A549 (cell line): ENCODE results near the gene SNX11. TPM values are rescaled to one million over a fixed set of nuclear protein-coding genes. Genes with fewer than 3 reads are reported as not detected.

Experiments used
- ATAC-seq, 2 experiments: fragments of 200-7000 bp in 1 of 2; fragments of >200 bp in 1 of 2; cut with Nextera tagmentation in 1 of 2; cut with Tn5 transposase in 1 of 2; 3 replicates each; pipeline versions ENCODE4 v1.8.0 to v1.9.1; 2018 to 2020; ENCODE audit warnings: mild to moderate bottlenecking in 1 of 2, moderate library complexity in 1 of 2
- CTCF ChIA-PET: fragments of 300-600 bp; sonication (Branson Sonifier 250); formaldehyde crosslinking; extraction: SDS; loops from one replicate; lab custom pipeline; 2021; ENCODE audit warnings: antibody characterized with exemption, inconsistent platforms; lab: Yijun Ruan, JAX
- POLR2A ChIA-PET: fragments of 350-600 bp; formaldehyde crosslinking; extraction: SDS; loops from one replicate; lab custom pipeline; 2021; ENCODE audit warnings: antibody characterized with exemption, inconsistent platforms; lab: Yijun Ruan, JAX
- DNase-seq, 2 experiments: peaks; one replicate each; pipeline versions ENCODE4 v3.0.0 to v3.0.0-alpha.2; 2011 to 2016; ENCODE audit warnings: low read depth in 1 of 2, low spot score in 1 of 2
- FAIRE-seq: peaks from 2 replicates; lab custom pipeline; 2011; peaks lifted over from hg19 to GRCh38; lab: Jason Lieb, UNC
- H3K27ac ChIP-seq, 2 experiments: fragments of >200 bp; sonication (Bioruptor Twin); formaldehyde crosslinking; 3 replicates each; pipeline ENCODE4 v1.5.1; 2016 to 2017
- H3K4me1 ChIP-seq: fragments of >200 bp; sonication (Bioruptor Twin); formaldehyde crosslinking; 3 replicates; pipeline ENCODE4 v1.6.1; 2016
- H3K4me2 ChIP-seq: fragments of >200 bp; sonication (Bioruptor Twin); formaldehyde crosslinking; 3 replicates; pipeline ENCODE4 v1.6.1; 2016
- H3K4me3 ChIP-seq: fragments of >200 bp; sonication (Bioruptor Twin); formaldehyde crosslinking; 3 replicates; pipeline ENCODE4 v1.5.1; 2016
- H3K9me3 ChIP-seq: fragments of >200 bp; sonication (Bioruptor Twin); formaldehyde crosslinking; 3 replicates; pipeline ENCODE4 v1.6.1; 2016
- CBX8 ChIP-seq: fragments of 200-600 bp; sonication (generic); IDR thresholded peaks from 2 replicates; pipeline ENCODE4 v1.6.1; 2016
- CHD4 ChIP-seq: fragments of 200-600 bp; sonication (generic); IDR thresholded peaks from 2 replicates; pipeline ENCODE4 v1.6.1; 2016; ENCODE audit warnings: antibody characterized with exemption, mild to moderate bottlenecking, borderline replicate concordance
- EHMT2 ChIP-seq: fragments of 200-600 bp; sonication (generic); IDR thresholded peaks from 2 replicates; pipeline ENCODE4 v1.6.1; 2016; ENCODE audit warnings: antibody characterized with exemption, low read depth, mild to moderate bottlenecking, moderate library complexity
- ESRRA ChIP-seq: fragments of 150-350 bp; IDR thresholded peaks from 2 replicates; pipeline ENCODE4 v1.6.1; 2014; ENCODE audit warnings: mild to moderate bottlenecking, low read length, borderline replicate concordance
- GATA3 ChIP-seq: IDR thresholded peaks from 2 replicates; pipeline ENCODE4 v1.6.1; 2012; ENCODE audit warnings: borderline replicate concordance
- HDAC2 ChIP-seq: fragments of 200-600 bp; sonication (generic); IDR thresholded peaks from 2 replicates; pipeline ENCODE4 v1.6.1; 2016
- KDM5A ChIP-seq: fragments of 200-600 bp; sonication (generic); IDR thresholded peaks from 2 replicates; pipeline ENCODE4 v1.6.1; 2016; ENCODE audit warnings: antibody characterized with exemption, mild to moderate bottlenecking
- NPAS2 ChIP-seq: fragments of 250-450 bp; sonication (Bioruptor Pico); IDR thresholded peaks from 2 replicates; pipeline ENCODE4 v1.8.0; 2022; ENCODE audit warnings: mild to moderate bottlenecking, moderate library complexity, borderline replicate concordance
- NR3C1 ChIP-seq: fragments of >200 bp; sonication (Bioruptor Twin); formaldehyde crosslinking; IDR thresholded peaks from 3 replicates; pipeline ENCODE4 v1.6.1; 2017
- PHF8 ChIP-seq: fragments of 200-600 bp; sonication (generic); IDR thresholded peaks from 2 replicates; pipeline ENCODE4 v1.6.1; 2016; ENCODE audit warnings: low read depth, mild to moderate bottlenecking, antibody characterized with exemption, moderate library complexity, borderline replicate concordance
- POLR2AphosphoS2 ChIP-seq: conservative IDR thresholded peaks from 2 replicates; pipeline ENCODE4 v1.6.1; 2012; ENCODE audit warnings: low read length, improper control_type of control experiment, inconsistent platforms
- RFX5 ChIP-seq: fragments of 450-650 bp; IDR thresholded peaks from 2 replicates; pipeline ENCODE4 v1.7.1; 2014; ENCODE audit warnings: antibody characterized with exemption, mild to moderate bottlenecking, moderate library complexity
- ZC3H11A ChIP-seq: fragments of 450-650 bp; IDR thresholded peaks from 2 replicates; pipeline ENCODE4 v1.6.1; 2014; ENCODE audit warnings: antibody characterized with exemption, mild to moderate bottlenecking
- ZNF302 ChIP-seq: fragments of 250-450 bp; sonication (Bioruptor Pico); IDR thresholded peaks from 2 replicates; pipeline ENCODE4 v1.9.0; 2021; ENCODE audit warnings: inconsistent platforms, mild to moderate bottlenecking, moderate library complexity
- WGBS: methylation state at CpG from one replicate; pipeline ENCODE4 v1.1.6; 2017; ENCODE audit errors: missing lambda C conversion rate; 5-methylcytosine and 5-hydroxymethylcytosine counted together
- polyA plus RNA-seq, 4 experiments: library from polyadenylated mRNA; depleted of rRNA in 3 of 4; stranded (reverse); fragments of >200 nt; fragmentation: RNase III in 1 of 4; extraction: RNeasy Plus Mini Kit Qiagen cat#74134 plus additional on column Dnase treatment in 1 of 4; gene quantifications; 2 replicates in 3 of 4; 3 replicates in 1 of 4; pipeline ENCODE4 v1.2.3, GENCODE V29; 2011 to 2017
- TF ChIP-seq, protein P1 (sequence below): fragments of 200-600 bp; sonication (generic); IDR thresholded peaks from 2 replicates; pipeline ENCODE4 v1.6.1; 2016; ENCODE audit warnings: antibody characterized with exemption, mild to moderate bottlenecking, moderate library complexity
- TF ChIP-seq, protein P2 (sequence below): fragments of >200 bp; sonication (Bioruptor Twin); formaldehyde crosslinking; IDR thresholded peaks from 3 replicates; pipeline ENCODE4 v1.5.1; 2016
- TF ChIP-seq, protein P3 (sequence below): IDR thresholded peaks from 2 replicates; pipeline ENCODE4 v1.6.1; 2012
- TF ChIP-seq, protein P4 (sequence below): IDR thresholded peaks from 2 replicates; pipeline ENCODE4 v1.6.1; 2012

The SNX11 gene
- polyA plus RNA-seq, 2 of the 4 experiments (the other 2 are of a cell fraction), result 22.3 to 28.4 TPM

DNA sequence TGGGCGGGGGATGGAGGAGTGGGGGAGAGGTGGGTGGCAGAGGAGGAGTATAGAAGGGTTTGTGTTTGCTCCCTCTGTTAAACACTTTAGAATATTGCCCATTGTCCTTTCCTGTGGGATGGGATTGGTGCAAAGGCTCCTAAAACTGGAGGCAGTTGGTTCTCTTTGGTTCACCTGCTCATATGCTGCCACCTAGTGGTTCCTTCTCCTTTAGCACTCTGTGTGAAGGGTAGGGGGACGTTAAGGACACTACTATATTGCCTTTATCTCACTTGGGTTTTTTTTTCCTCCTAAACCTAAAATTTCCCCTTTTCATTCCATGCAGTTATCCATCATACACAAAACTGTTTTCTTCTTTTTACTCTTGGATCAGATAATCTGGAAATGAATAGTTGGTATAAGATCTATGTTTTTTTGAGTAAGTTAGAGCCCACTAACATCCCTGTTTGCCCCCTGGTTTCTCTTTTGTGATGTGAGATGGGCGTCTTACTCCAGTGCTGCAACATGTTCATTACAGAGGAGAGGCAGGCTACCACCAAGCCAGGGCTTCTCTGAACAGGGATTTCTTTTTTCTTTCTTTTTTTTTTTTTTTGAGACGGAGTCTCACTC, 23.8 kb downstream of the SNX11 start (continued):
- TF ChIP-seq, protein P1, sequence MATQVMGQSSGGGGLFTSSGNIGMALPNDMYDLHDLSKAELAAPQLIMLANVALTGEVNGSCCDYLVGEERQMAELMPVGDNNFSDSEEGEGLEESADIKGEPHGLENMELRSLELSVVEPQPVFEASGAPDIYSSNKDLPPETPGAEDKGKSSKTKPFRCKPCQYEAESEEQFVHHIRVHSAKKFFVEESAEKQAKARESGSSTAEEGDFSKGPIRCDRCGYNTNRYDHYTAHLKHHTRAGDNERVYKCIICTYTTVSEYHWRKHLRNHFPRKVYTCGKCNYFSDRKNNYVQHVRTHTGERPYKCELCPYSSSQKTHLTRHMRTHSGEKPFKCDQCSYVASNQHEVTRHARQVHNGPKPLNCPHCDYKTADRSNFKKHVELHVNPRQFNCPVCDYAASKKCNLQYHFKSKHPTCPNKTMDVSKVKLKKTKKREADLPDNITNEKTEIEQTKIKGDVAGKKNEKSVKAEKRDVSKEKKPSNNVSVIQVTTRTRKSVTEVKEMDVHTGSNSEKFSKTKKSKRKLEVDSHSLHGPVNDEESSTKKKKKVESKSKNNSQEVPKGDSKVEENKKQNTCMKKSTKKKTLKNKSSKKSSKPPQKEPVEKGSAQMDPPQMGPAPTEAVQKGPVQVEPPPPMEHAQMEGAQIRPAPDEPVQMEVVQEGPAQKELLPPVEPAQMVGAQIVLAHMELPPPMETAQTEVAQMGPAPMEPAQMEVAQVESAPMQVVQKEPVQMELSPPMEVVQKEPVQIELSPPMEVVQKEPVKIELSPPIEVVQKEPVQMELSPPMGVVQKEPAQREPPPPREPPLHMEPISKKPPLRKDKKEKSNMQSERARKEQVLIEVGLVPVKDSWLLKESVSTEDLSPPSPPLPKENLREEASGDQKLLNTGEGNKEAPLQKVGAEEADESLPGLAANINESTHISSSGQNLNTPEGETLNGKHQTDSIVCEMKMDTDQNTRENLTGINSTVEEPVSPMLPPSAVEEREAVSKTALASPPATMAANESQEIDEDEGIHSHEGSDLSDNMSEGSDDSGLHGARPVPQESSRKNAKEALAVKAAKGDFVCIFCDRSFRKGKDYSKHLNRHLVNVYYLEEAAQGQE, result no peak
- TF ChIP-seq, protein P2, sequence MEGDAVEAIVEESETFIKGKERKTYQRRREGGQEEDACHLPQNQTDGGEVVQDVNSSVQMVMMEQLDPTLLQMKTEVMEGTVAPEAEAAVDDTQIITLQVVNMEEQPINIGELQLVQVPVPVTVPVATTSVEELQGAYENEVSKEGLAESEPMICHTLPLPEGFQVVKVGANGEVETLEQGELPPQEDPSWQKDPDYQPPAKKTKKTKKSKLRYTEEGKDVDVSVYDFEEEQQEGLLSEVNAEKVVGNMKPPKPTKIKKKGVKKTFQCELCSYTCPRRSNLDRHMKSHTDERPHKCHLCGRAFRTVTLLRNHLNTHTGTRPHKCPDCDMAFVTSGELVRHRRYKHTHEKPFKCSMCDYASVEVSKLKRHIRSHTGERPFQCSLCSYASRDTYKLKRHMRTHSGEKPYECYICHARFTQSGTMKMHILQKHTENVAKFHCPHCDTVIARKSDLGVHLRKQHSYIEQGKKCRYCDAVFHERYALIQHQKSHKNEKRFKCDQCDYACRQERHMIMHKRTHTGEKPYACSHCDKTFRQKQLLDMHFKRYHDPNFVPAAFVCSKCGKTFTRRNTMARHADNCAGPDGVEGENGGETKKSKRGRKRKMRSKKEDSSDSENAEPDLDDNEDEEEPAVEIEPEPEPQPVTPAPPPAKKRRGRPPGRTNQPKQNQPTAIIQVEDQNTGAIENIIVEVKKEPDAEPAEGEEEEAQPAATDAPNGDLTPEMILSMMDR, result peak; percentile 98
- TF ChIP-seq ZNF302 (CRISPR knock-in tag), result no peak
- TF ChIP-seq GATA3, result no peak

DNA sequence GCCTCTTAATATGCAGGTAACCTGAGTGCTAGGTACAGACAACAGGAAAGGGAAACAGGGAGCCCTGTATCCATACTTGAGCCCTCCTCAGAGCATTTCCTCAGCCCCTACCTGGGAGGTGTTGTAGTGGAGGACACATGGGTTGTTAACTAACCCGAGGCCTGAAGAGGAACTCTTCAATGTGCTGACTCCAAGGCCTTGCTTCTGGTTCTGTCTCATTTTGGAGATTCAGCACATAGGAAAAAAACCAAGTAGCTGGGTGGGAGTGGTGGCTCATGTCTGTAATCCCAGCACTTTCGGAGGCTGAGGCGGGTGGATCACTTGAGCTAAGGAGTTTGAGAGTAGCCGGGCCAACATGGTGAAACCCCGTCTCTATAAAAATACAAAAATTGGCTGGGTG, 24.8 kb downstream of the SNX11 start:
- no peak overlapping the region for H3K4me3 ChIP-seq
- ATAC-seq, result no peak
- no peaks in the 10 kb centered on the region for H3K9me3 ChIP-seq
- H3K27ac ChIP-seq, result no peak overlapping the region
- H3K4me1 ChIP-seq, result peaks cover 5% of the 10 kb centered on the region
- ChIA-PET CTCF (interaction anchor here (0.7 to 14.2 kb wide), 27 partner anchors 8 to 486 kb away, joined by 3 to 196 read pairs (median 4); partner anchors contain the start of gene NFE2L1), POLR2A (interaction anchor here (0.6 kb wide), 1 partner anchor 88 kb away, joined by 18 read pairs; no protein-coding TSS in a partner anchor)
- no peak for DNase-seq
- WGBS, result 87% methylated on average over 5 of the region's 5 CpGs
- FAIRE-seq, result no peak
- no peak overlapping the region for H3K4me2 ChIP-seq
- no peak for TF ChIP-seq NPAS2 (CRISPR knock-in tag)
- TF ChIP-seq HDAC2, result no peak
- TF ChIP-seq ZC3H11A, result no peak
- TF ChIP-seq, protein P3, sequence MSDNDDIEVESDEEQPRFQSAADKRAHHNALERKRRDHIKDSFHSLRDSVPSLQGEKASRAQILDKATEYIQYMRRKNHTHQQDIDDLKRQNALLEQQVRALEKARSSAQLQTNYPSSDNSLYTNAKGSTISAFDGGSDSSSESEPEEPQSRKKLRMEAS, result no peak
- TF ChIP-seq ESRRA, result no peak
- TF ChIP-seq PHF8, result no peak
- no peak for TF ChIP-seq RFX5
- no peak for TF ChIP-seq EHMT2
- TF ChIP-seq POLR2AphosphoS2, result no peak
- TF ChIP-seq CBX8, result no peak
- TF ChIP-seq, protein P1, result no peak
- TF ChIP-seq CHD4, result no peak
- no peak for TF ChIP-seq KDM5A
- TF ChIP-seq, protein P4, sequence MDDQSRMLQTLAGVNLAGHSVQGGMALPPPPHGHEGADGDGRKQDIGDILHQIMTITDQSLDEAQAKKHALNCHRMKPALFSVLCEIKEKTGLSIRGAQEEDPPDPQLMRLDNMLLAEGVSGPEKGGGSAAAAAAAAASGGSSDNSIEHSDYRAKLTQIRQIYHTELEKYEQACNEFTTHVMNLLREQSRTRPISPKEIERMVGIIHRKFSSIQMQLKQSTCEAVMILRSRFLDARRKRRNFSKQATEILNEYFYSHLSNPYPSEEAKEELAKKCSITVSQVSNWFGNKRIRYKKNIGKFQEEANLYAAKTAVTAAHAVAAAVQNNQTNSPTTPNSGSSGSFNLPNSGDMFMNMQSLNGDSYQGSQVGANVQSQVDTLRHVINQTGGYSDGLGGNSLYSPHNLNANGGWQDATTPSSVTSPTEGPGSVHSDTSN, result no peak
- TF ChIP-seq ZNF302 (CRISPR knock-in tag), result no peak
- no peak for TF ChIP-seq GATA3
- no peak for TF ChIP-seq NR3C1
